Natural killer cell treated with Interleukin-12 subunit alpha and Interleukin-12 subunit beta and Interleukin-15 and Interleukin-18, amount 100 ng/mL, for 72 hours (primary cell): ENCODE results near the gene SPARCL1. TPM values are rescaled to one million over a fixed set of nuclear protein-coding genes. Genes with fewer than 3 reads are reported as not detected.

Source experiments
- ATAC-seq, 2 donors: fragments of 150-1000 bp; cut with Tn5 transposase in 1 of 2; sonication (Bioruptor Pico), chemical (Tn5 transposase) in 1 of 2; 2 replicates each; pipeline ENCODE4 v1.10.0; 2021
- DNase-seq: peaks from one replicate; pipeline ENCODE4 v3.0.0; 2022; ENCODE audit warnings: low spot score
- H3K27ac Mint-ChIP-seq, 2 donors: 1 replicate in 1 of 2; 2 replicates in 1 of 2; pipeline ENCODE4 v1.8.0; 2022; ENCODE audit warnings: mixed read lengths in 2 of 2, mild to moderate bottlenecking in 1 of 2, moderate library complexity in 1 of 2
- H3K27me3 Mint-ChIP-seq, 2 donors: 1 replicate in 1 of 2; 2 replicates in 1 of 2; pipeline ENCODE4 v1.8.0; 2022; ENCODE audit warnings: mixed read lengths in 2 of 2
- H3K36me3 Mint-ChIP-seq: one replicate; pipeline ENCODE4 v1.8.0; 2022; ENCODE audit warnings: mixed read lengths
- H3K4me1 Mint-ChIP-seq, 2 donors: 1 replicate in 1 of 2; 2 replicates in 1 of 2; pipeline ENCODE4 v1.8.0; 2022; ENCODE audit warnings: low read depth in 2 of 2, mixed read lengths in 2 of 2, mild to moderate bottlenecking in 1 of 2
- H3K4me3 Mint-ChIP-seq: one replicate; pipeline ENCODE4 v1.8.0; 2022; ENCODE audit warnings: mixed read lengths
- H3K9me3 Mint-ChIP-seq: 2 replicates; pipeline ENCODE4 v1.8.0; 2022; ENCODE audit warnings: mixed read lengths
- total RNA-seq, 2 donors: library from RNA; stranded (reverse); gene quantifications; one replicate each; pipeline ENCODE4 v1.2.3, GENCODE V29; 2022

SPARCL1 gene
- total RNA-seq, 2 donors from 2014 or later, result not detected

- H3K4me3 Mint-ChIP-seq, result no peak overlapping the region
- no peaks in the 10 kb centered on the region for H3K9me3 Mint-ChIP-seq
Observed at GRCh38 chr4:87530229-87530628, 1.1 kb upstream of the SPARCL1 start.

GRCh38 chr4:87527431-87528220 lies 1.6 kb downstream of the SPARCL1 start:
- Mint-ChIP-seq H3K36me3 (peaks cover 9% of the 10 kb centered on the region), H3K9me3 (peaks cover 6% of the 10 kb centered on the region), H3K4me1 (no peaks in the 10 kb centered on the region), H3K27me3 (peaks cover 0 to 5% of the 10 kb centered on the region in 2 donors), H3K27ac (no peak overlapping the region), H3K4me3 (no peak overlapping the region)
- ATAC-seq (no peak), DNase-seq (no peak)

More at GRCh38 chr4:87530229-87530628, 1.1 kb upstream of the SPARCL1 start:
- Mint-ChIP-seq H3K27ac (no peak overlapping the region), H3K27me3 (peaks cover 0 to 6% of the 10 kb centered on the region in 2 donors), H3K36me3 (no peaks in the 10 kb centered on the region), H3K4me1 (no peaks in the 10 kb centered on the region)
- no peak for DNase-seq
- ATAC-seq, result no peak

- Mint-ChIP-seq H3K36me3 (peaks cover 9% of the 10 kb centered on the region), H3K4me3 (no peak overlapping the region), H3K9me3 (peaks cover 9% of the 10 kb centered on the region), H3K4me1 (no peaks in the 10 kb centered on the region), H3K27ac (no peak overlapping the region), H3K27me3 (peaks cover 0 to 5% of the 10 kb centered on the region in 2 donors)
- DNase-seq (no peak), ATAC-seq (no peak)
Observed at GRCh38 chr4:87525636-87526295, 3.4 kb downstream of the SPARCL1 start.

GRCh38 chr4:87524456-87524855 lies 4.7 kb downstream of the SPARCL1 start:
- Mint-ChIP-seq H3K27me3 (peaks cover 0 to 2% of the 10 kb centered on the region in 2 donors), H3K4me1 (no peaks in the 10 kb centered on the region), H3K9me3 (peaks cover 9% of the 10 kb centered on the region), H3K27ac (no peak overlapping the region), H3K36me3 (peaks cover 9% of the 10 kb centered on the region), H3K4me3 (no peak overlapping the region)
- no peak for DNase-seq
- ATAC-seq, result no peak

GRCh38 chr4:87523307-87523706 lies 5.9 kb downstream of the SPARCL1 start:
- no peak for ATAC-seq

GRCh38 chr4:87521757-87522374 lies 7.3 kb downstream of the SPARCL1 start:
- H3K4me3 Mint-ChIP-seq, result no peak overlapping the region
- peaks cover 9% of the 10 kb centered on the region for H3K36me3 Mint-ChIP-seq
- peaks cover 9% of the 10 kb centered on the region for H3K9me3 Mint-ChIP-seq
- peaks cover 8% of the 10 kb centered on the region in 2 donors for H3K27me3 Mint-ChIP-seq
- DNase-seq, result no peak
- no peak for ATAC-seq
- H3K27ac Mint-ChIP-seq, result no peak overlapping the region
- no peaks in the 10 kb centered on the region for H3K4me1 Mint-ChIP-seq

More at GRCh38 chr4:87523307-87523706, 5.9 kb downstream of the SPARCL1 start:
- no peak overlapping the region for H3K4me3 Mint-ChIP-seq
- peaks cover 9% of the 10 kb centered on the region for H3K9me3 Mint-ChIP-seq
- no peak overlapping the region for H3K27ac Mint-ChIP-seq
- H3K4me1 Mint-ChIP-seq, result no peaks in the 10 kb centered on the region
- peaks cover 9% of the 10 kb centered on the region for H3K36me3 Mint-ChIP-seq
- DNase-seq, result no peak
- H3K27me3 Mint-ChIP-seq, result peaks cover 0 to 2% of the 10 kb centered on the region in 2 donors

- Mint-ChIP-seq H3K27ac (no peak overlapping the region), H3K9me3 (peaks cover 9% of the 10 kb centered on the region), H3K4me3 (no peak overlapping the region), H3K27me3 (peaks cover 8 to 10% of the 10 kb centered on the region in 2 donors), H3K4me1 (no peaks in the 10 kb centered on the region), H3K36me3 (peaks cover 9% of the 10 kb centered on the region)
- DNase-seq, result no peak
- no peak for ATAC-seq
Observed at GRCh38 chr4:87521319-87521718, 7.9 kb downstream of the SPARCL1 start.

- peaks cover 3% of the 10 kb centered on the region for H3K9me3 Mint-ChIP-seq
- no peak for ATAC-seq
- H3K27me3 Mint-ChIP-seq, result peaks cover 8% of the 10 kb centered on the region in 2 donors
- H3K27ac Mint-ChIP-seq, result no peak overlapping the region
- no peak overlapping the region for H3K4me3 Mint-ChIP-seq
- no peaks in the 10 kb centered on the region for H3K36me3 Mint-ChIP-seq
- no peaks in the 10 kb centered on the region for H3K4me1 Mint-ChIP-seq
- no peak for DNase-seq
Observed at GRCh38 chr4:87517621-87518020, 11.6 kb downstream of the SPARCL1 start.

- no peak for DNase-seq
- Mint-ChIP-seq H3K9me3 (no peaks in the 10 kb centered on the region), H3K36me3 (no peaks in the 10 kb centered on the region), H3K27me3 (peaks cover 8 to 9% of the 10 kb centered on the region in 2 donors), H3K27ac (no peak overlapping the region), H3K4me3 (no peak overlapping the region), H3K4me1 (no peaks in the 10 kb centered on the region)
- no peak for ATAC-seq
Observed at GRCh38 chr4:87516683-87517082, 12.5 kb downstream of the SPARCL1 start.

- Mint-ChIP-seq H3K27me3 (peaks cover 8 to 12% of the 10 kb centered on the region in 2 donors), H3K4me3 (no peak overlapping the region), H3K27ac (no peak overlapping the region), H3K4me1 (no peaks in the 10 kb centered on the region), H3K36me3 (no peaks in the 10 kb centered on the region), H3K9me3 (no peaks in the 10 kb centered on the region)
- ATAC-seq (no peak), DNase-seq (no peak)
Observed at GRCh38 chr4:87512400-87512799, 16.8 kb downstream of the SPARCL1 start.

GRCh38 chr4:87511500-87511899 lies 17.7 kb downstream of the SPARCL1 start:
- Mint-ChIP-seq H3K4me1 (no peaks in the 10 kb centered on the region), H3K27ac (no peak overlapping the region), H3K27me3 (peaks cover 4 to 9% of the 10 kb centered on the region in 2 donors), H3K4me3 (no peak overlapping the region), H3K36me3 (no peaks in the 10 kb centered on the region), H3K9me3 (no peaks in the 10 kb centered on the region)
- no peak for DNase-seq
- no peak for ATAC-seq

GRCh38 chr4:87510747-87511146 lies 18.4 kb downstream of the SPARCL1 start:
- H3K9me3 Mint-ChIP-seq, result no peaks in the 10 kb centered on the region
- H3K27me3 Mint-ChIP-seq, result peaks cover 4 to 9% of the 10 kb centered on the region in 2 donors
- no peak for ATAC-seq
- DNase-seq, result no peak
- H3K4me3 Mint-ChIP-seq, result no peak overlapping the region
- no peak overlapping the region for H3K27ac Mint-ChIP-seq
- H3K36me3 Mint-ChIP-seq, result no peaks in the 10 kb centered on the region
- no peaks in the 10 kb centered on the region for H3K4me1 Mint-ChIP-seq

- H3K27me3 Mint-ChIP-seq, result peaks cover 4 to 9% of the 10 kb centered on the region in 2 donors
- no peak for ATAC-seq
Observed at GRCh38 chr4:87506974-87507701, 22.0 kb downstream of the SPARCL1 start.

More at GRCh38 chr4:87506974-87507701, 22.0 kb downstream of the SPARCL1 start:
- Mint-ChIP-seq H3K36me3 (no peaks in the 10 kb centered on the region), H3K9me3 (no peaks in the 10 kb centered on the region), H3K4me1 (no peaks in the 10 kb centered on the region), H3K27ac (no peak overlapping the region), H3K4me3 (no peak overlapping the region)
- no peak for DNase-seq
